ENCODE results near the gene CSTF3. TPM values are rescaled to one million over a fixed set of nuclear protein-coding genes. Genes with fewer than 3 reads are reported as not detected.

The CSTF3 gene
- polyA plus RNA-seq, 1 donor (not counting 4 experiments of a cell fraction or from before 2014, with no cell fraction given) = 41.1 TPM

DNA sequence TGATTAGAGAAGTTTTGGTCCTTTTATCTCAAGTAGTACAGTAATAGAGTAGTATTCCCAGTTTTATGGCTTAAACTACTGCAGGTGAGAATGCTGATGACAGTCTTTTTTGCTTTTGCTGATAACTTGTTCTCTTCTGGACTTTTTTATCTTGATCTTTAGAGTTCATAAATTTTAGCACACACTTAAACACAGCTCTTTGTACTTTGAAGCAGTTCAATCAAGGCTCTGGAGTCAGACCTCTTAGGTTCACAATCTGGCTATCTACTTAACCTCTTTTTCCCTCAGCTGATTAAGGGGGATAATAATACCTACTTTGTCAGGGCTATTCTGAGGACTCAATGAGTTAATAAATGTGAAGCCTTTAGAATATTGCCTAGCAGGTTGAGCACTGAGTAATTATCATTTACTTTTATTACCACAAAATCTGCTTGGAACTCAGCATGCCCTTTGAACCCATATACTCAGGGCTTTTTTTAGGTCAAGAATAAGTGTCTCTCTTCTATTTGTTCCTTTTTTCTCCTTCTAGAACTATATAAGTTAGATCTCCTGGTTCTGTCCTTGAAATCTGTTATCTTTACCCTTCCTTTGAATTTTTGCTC lies 51.9 kb downstream of the CSTF3 start:
- FAIRE-seq = no peak
- dilution Hi-C loops (cut with MboI; ENCODE audit: extremely low pct_ligation_motif_present, low sequenced_read_pairs) = no loop called here
- no peak overlapping the region for H3K4me3 ChIP-seq (ENCODE audit: control insufficient read depth in 2 of 3, extremely low read depth in 1 of 3, insufficient read depth in 2 of 3, low read depth in 1 of 3, low read length in 3 of 3)
- H3K4me2 ChIP-seq (ENCODE audit: control insufficient read depth, extremely low read depth, insufficient read depth, low read depth, low read length) = no peak overlapping the region
- H2AFZ ChIP-seq (ENCODE audit: control insufficient read depth, low read length) = no peak overlapping the region
- H3K27me3 ChIP-seq (ENCODE audit: control insufficient read depth, extremely low read depth, insufficient read depth, low read length) = no peaks in the 10 kb centered on the region
- no peaks in the 10 kb centered on the region for H3K4me1 ChIP-seq (ENCODE audit: control insufficient read depth, extremely low read depth, insufficient read depth, low read length)
- TF ChIP-seq EZH2 (IDR thresholded peaks at IDR 0.05; ENCODE audit: low read length) = no peak
- TF ChIP-seq, protein P1, sequence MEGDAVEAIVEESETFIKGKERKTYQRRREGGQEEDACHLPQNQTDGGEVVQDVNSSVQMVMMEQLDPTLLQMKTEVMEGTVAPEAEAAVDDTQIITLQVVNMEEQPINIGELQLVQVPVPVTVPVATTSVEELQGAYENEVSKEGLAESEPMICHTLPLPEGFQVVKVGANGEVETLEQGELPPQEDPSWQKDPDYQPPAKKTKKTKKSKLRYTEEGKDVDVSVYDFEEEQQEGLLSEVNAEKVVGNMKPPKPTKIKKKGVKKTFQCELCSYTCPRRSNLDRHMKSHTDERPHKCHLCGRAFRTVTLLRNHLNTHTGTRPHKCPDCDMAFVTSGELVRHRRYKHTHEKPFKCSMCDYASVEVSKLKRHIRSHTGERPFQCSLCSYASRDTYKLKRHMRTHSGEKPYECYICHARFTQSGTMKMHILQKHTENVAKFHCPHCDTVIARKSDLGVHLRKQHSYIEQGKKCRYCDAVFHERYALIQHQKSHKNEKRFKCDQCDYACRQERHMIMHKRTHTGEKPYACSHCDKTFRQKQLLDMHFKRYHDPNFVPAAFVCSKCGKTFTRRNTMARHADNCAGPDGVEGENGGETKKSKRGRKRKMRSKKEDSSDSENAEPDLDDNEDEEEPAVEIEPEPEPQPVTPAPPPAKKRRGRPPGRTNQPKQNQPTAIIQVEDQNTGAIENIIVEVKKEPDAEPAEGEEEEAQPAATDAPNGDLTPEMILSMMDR (optimal IDR thresholded peaks at IDR 0.05 in 1 of 3, IDR thresholded peaks at IDR 0.05 in 1 of 3, conservative IDR thresholded peaks at IDR 0.05 in 1 of 3; ENCODE audit: extremely low read depth in 1 of 3, insufficient read depth in 2 of 3, low read length in 3 of 3) = no peak
- no peak for DNase-seq (ENCODE audit: low read depth, low spot score)
- no peaks in the 10 kb centered on the region for H3K9me3 ChIP-seq (ENCODE audit: control insufficient read depth, low read depth, low read length)
- H3K36me3 ChIP-seq (ENCODE audit: control insufficient read depth in 2 of 2, extremely low read depth in 1 of 2, insufficient read depth in 2 of 2, low read length in 2 of 2) = peaks cover 3 to 7% of the 10 kb centered on the region in 2 experiments
- no peak overlapping the region for H3K9ac ChIP-seq (ENCODE audit: control insufficient read depth, extremely low read depth, insufficient read depth, low read length)
- no peak overlapping the region for H3K27ac ChIP-seq (ENCODE audit: control insufficient read depth, insufficient read depth, low read length)
- no peaks in the 10 kb centered on the region for H4K20me1 ChIP-seq (ENCODE audit: control insufficient read depth, extremely low read depth, insufficient read depth, low read length)
- no peaks in the 10 kb centered on the region for H3K9me1 ChIP-seq (ENCODE audit: control insufficient read depth, extremely low read depth, insufficient read depth, low read length)
- H3K79me2 ChIP-seq (ENCODE audit: control insufficient read depth, insufficient read depth, low read length) = no peaks in the 10 kb centered on the region

- TF ChIP-seq EZH2 (IDR thresholded peaks at IDR 0.05; ENCODE audit: low read length) = no peak
- TF ChIP-seq, protein P1 (optimal IDR thresholded peaks at IDR 0.05 in 1 of 3, IDR thresholded peaks at IDR 0.05 in 1 of 3, conservative IDR thresholded peaks at IDR 0.05 in 1 of 3; ENCODE audit: extremely low read depth in 1 of 3, insufficient read depth in 2 of 3, low read length in 3 of 3) = no peak
- Histone ChIP-seq H3K4me1 (ENCODE audit: control insufficient read depth, extremely low read depth, insufficient read depth, low read length) (no peaks in the 10 kb centered on the region), H4K20me1 (ENCODE audit: control insufficient read depth, extremely low read depth, insufficient read depth, low read length) (no peaks in the 10 kb centered on the region), H3K27ac (ENCODE audit: control insufficient read depth, insufficient read depth, low read length) (no peak overlapping the region), H2AFZ (ENCODE audit: control insufficient read depth, low read length) (no peak overlapping the region), H3K79me2 (ENCODE audit: control insufficient read depth, insufficient read depth, low read length) (no peaks in the 10 kb centered on the region), H3K4me2 (ENCODE audit: control insufficient read depth, extremely low read depth, insufficient read depth, low read depth, low read length) (no peak overlapping the region), H3K27me3 (ENCODE audit: control insufficient read depth, extremely low read depth, insufficient read depth, low read length) (no peaks in the 10 kb centered on the region), H3K9me3 (ENCODE audit: control insufficient read depth, low read depth, low read length) (no peaks in the 10 kb centered on the region), H3K9ac (ENCODE audit: control insufficient read depth, extremely low read depth, insufficient read depth, low read length) (no peak overlapping the region), H3K4me3 (ENCODE audit: control insufficient read depth in 2 of 3, extremely low read depth in 1 of 3, insufficient read depth in 2 of 3, low read depth in 1 of 3, low read length in 3 of 3) (no peak overlapping the region), H3K9me1 (ENCODE audit: control insufficient read depth, extremely low read depth, insufficient read depth, low read length) (no peaks in the 10 kb centered on the region), H3K36me3 (ENCODE audit: control insufficient read depth in 2 of 2, extremely low read depth in 1 of 2, insufficient read depth in 2 of 2, low read length in 2 of 2) (peaks cover 11% of the 10 kb centered on the region in 2 experiments)
- no peak for FAIRE-seq
- no peak for DNase-seq (ENCODE audit: low read depth, low spot score)
- dilution Hi-C loops (cut with MboI; ENCODE audit: extremely low pct_ligation_motif_present, low sequenced_read_pairs) = no loop called here
These were observed 57.4 kb downstream of the CSTF3 start for GRCh38 chr11:33103836-33104235.

All from keratinocyte (primary cell).